OCI-LY7 (cell line): ENCODE results near the gene CYB5A. TPM values are rescaled to one million over a fixed set of nuclear protein-coding genes. Genes with fewer than 3 reads are reported as not detected.

Source experiments
- BruUV-seq: library from RNA; stranded (reverse); fragments of 400-500 nt; replicated peaks from 2 replicates; lab custom pipeline; 2021; lab: Mats Ljungman, UMichigan
- CTCF ChIA-PET: fragments of 300-600 bp; sonication (Branson Sonifier 250); formaldehyde crosslinking; loops from one replicate; lab custom pipeline; 2022; ENCODE audit warnings: antibody characterized with exemption; ENCODE audit not compliant: unreplicated experiment; lab: Charles Lee
- POLR2A ChIA-PET: fragments of 300-600 bp; sonication (Branson Sonifier 250); formaldehyde crosslinking; loops from one replicate; lab custom pipeline; 2022; ENCODE audit warnings: antibody characterized with exemption; lab: Charles Lee
- DNase-seq: peaks from one replicate; pipeline ENCODE4 v3.0.0-alpha.2; 2015; ENCODE audit warnings: low spot score
- H2AFZ ChIP-seq: fragments of 200-600 bp; sonication (generic), shearing (Covaris generic); 2 replicates; pipeline ENCODE4 v1.6.1; 2014; ENCODE audit warnings: mild to moderate bottlenecking, antibody characterized with exemption, low read length, moderate library complexity
- H3K27ac ChIP-seq: fragments of 200-600 bp; sonication (generic); 2 replicates; pipeline ENCODE4 v1.5.1; 2014; ENCODE audit warnings: mixed run types, low read depth, mild to moderate bottlenecking, moderate library complexity, low read length, inconsistent platforms; ENCODE audit not compliant: poor library complexity, severe bottlenecking
- H3K36me3 ChIP-seq: fragments of 200-600 bp; sonication (generic); 2 replicates; pipeline ENCODE4 v1.6.1; 2014; ENCODE audit warnings: mild to moderate bottlenecking, antibody characterized with exemption, low read length, moderate library complexity, mixed read lengths; ENCODE audit not compliant: insufficient read depth
- H3K4me1 ChIP-seq: fragments of 200-600 bp; sonication (generic); 2 replicates; pipeline ENCODE4 v1.5.1; 2014; ENCODE audit warnings: mild to moderate bottlenecking, low read length; ENCODE audit not compliant: insufficient read depth, poor library complexity, severe bottlenecking
- H3K4me2 ChIP-seq: fragments of 200-600 bp; sonication (generic); 2 replicates; pipeline ENCODE4 v1.6.1; 2014; ENCODE audit warnings: mild to moderate bottlenecking, low read length
- H3K4me3 ChIP-seq: fragments of 200-600 bp; sonication (generic); 2 replicates; pipeline ENCODE4 v1.5.1; 2014; ENCODE audit warnings: mild to moderate bottlenecking, low read depth, low read length; ENCODE audit not compliant: poor library complexity, severe bottlenecking
- H3K79me2 ChIP-seq: fragments of 200-600 bp; sonication (generic); 2 replicates; pipeline ENCODE4 v1.6.1; 2016; ENCODE audit warnings: low read depth, mild to moderate bottlenecking, low read length, moderate library complexity, mixed read lengths; ENCODE audit not compliant: insufficient read depth
- H3K9me2 ChIP-seq: fragments of 200-600 bp; sonication (generic); 2 replicates; pipeline ENCODE4 v1.6.1; 2016; ENCODE audit warnings: mild to moderate bottlenecking, low read length, mixed read lengths; ENCODE audit not compliant: insufficient read depth
- H3K9me3 ChIP-seq: fragments of 200-600 bp; sonication (generic); 2 replicates; pipeline ENCODE4 v1.6.1; 2014; ENCODE audit warnings: mild to moderate bottlenecking, mixed run types, low read length, mixed read lengths
- H4K20me1 ChIP-seq: fragments of 200-600 bp; sonication (generic); 2 replicates; pipeline ENCODE4 v1.6.1; 2014; ENCODE audit warnings: mild to moderate bottlenecking, antibody characterized with exemption, low read length, moderate library complexity, mixed read lengths; ENCODE audit not compliant: insufficient read depth
- EZH2phosphoT487 ChIP-seq: fragments of 200-600 bp; sonication (generic); IDR thresholded peaks from 2 replicates; pipeline ENCODE4 v1.6.1; 2018; ENCODE audit warnings: low read depth, borderline replicate concordance, mild to moderate bottlenecking, mixed run types, antibody characterized with exemption, low read length, moderate library complexity, mixed read lengths
- intact Hi-C: fragments of 100-400 bp; cut with micrococcal nuclease; formaldehyde crosslinking; loops from one replicate; pipeline ENCODE4 v1.10.0; 2022; ENCODE audit not compliant: unreplicated experiment
- total RNA-seq, 2 experiments: library from RNA; depleted of rRNA in 1 of 2; stranded (reverse); fragments of >200 nt in 1 of 2; shearing (Covaris generic) in 1 of 2; gene quantifications; 2 replicates each; pipeline ENCODE4 v1.2.3, GENCODE V29; 2014 to 2022
- TF ChIP-seq, protein P1 (sequence below): fragments of 200-600 bp; sonication (generic); conservative IDR thresholded peaks from 2 replicates; pipeline ENCODE4 v1.5.1; 2014; ENCODE audit warnings: mild to moderate bottlenecking, antibody characterized with exemption, low read length, moderate library complexity, mixed read lengths

CYB5A gene
- total RNA-seq, 2 experiments from 2014 or later, result not detected

DNA sequence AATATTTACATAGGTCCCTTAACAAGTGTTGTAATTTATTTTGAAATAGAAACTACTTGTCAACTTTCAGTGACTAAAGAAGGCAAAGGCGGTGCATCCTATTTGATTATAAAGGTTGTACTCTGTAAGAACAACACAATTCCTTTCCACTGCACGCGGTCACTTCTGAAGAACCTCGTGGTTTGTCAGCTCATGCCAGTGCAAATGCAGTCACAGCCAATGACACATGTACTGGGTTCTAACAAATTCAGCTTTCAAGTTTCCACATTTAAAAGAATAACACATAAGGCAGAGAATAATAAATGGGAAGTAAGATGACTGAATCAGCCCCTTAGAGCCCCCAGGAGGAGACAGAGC, 39.7 kb downstream of the CYB5A start:
- H3K36me3 ChIP-seq, result no peaks in the 10 kb centered on the region
- no TSS peak for BruUV-seq
- TF ChIP-seq, protein P1, sequence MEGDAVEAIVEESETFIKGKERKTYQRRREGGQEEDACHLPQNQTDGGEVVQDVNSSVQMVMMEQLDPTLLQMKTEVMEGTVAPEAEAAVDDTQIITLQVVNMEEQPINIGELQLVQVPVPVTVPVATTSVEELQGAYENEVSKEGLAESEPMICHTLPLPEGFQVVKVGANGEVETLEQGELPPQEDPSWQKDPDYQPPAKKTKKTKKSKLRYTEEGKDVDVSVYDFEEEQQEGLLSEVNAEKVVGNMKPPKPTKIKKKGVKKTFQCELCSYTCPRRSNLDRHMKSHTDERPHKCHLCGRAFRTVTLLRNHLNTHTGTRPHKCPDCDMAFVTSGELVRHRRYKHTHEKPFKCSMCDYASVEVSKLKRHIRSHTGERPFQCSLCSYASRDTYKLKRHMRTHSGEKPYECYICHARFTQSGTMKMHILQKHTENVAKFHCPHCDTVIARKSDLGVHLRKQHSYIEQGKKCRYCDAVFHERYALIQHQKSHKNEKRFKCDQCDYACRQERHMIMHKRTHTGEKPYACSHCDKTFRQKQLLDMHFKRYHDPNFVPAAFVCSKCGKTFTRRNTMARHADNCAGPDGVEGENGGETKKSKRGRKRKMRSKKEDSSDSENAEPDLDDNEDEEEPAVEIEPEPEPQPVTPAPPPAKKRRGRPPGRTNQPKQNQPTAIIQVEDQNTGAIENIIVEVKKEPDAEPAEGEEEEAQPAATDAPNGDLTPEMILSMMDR, result no peak
- no peaks in the 10 kb centered on the region for H4K20me1 ChIP-seq
- ChIA-PET POLR2A (interaction anchor here (0.7 kb wide), 1 partner anchor 18 kb away, joined by 3 read pairs; no protein-coding TSS in a partner anchor), CTCF (no interaction called here)
- no peaks in the 10 kb centered on the region for H3K9me2 ChIP-seq
- no peak overlapping the region for H3K4me2 ChIP-seq
- H3K79me2 ChIP-seq, result no peaks in the 10 kb centered on the region
- H3K4me1 ChIP-seq, result no peaks in the 10 kb centered on the region
- no peak overlapping the region for H2AFZ ChIP-seq
- no peak for DNase-seq
- intact Hi-C loops, result no loop called here
- no peaks in the 10 kb centered on the region for H3K9me3 ChIP-seq
- no peak overlapping the region for H3K27ac ChIP-seq
- H3K4me3 ChIP-seq, result no peak overlapping the region

DNA sequence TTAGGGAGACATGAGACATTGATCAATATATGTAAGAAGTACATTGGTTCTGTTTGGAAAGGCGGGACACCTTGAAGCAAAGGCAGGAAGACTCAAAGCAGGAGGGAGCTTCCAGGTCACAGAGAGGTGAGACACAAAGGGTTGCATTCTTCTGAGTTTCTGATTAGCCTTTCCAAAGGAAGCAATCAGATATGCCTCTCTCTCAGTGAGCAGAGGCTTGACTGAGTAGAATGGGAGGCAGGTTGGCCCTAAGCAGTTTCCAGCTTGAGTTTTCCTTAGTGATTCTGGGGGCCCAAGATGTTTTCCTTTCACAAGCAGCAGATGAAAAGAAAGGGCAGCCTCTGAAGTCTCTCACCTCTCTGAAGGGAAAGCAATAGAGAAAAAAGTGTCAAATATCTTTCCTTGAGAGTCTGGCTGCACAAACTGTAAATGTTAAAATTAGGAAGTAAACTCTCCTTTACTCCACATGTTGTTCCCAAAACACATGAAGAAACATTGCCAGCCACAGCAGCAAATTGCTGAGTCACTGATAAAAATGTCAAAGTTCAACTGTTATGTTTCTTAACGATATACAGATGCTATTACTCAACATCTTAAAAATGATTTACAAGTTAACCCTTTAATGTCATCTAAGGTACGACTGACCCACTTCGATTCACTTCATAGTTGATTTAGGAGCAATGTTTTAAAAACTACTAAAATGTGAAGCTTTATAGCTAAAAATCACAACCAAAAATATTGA, 40.3 kb downstream of the CYB5A start:
- Histone ChIP-seq H3K4me1 (no peaks in the 10 kb centered on the region), H3K36me3 (no peaks in the 10 kb centered on the region), H3K79me2 (no peaks in the 10 kb centered on the region), H3K4me3 (no peak overlapping the region), H2AFZ (no peak overlapping the region), H4K20me1 (no peaks in the 10 kb centered on the region), H3K9me2 (no peaks in the 10 kb centered on the region), H3K27ac (no peak overlapping the region), H3K9me3 (no peaks in the 10 kb centered on the region), H3K4me2 (no peak overlapping the region)
- TF ChIP-seq EZH2phosphoT487, result no peak
- TF ChIP-seq, protein P1, result no peak
- no peak for DNase-seq
- ChIA-PET POLR2A (no interaction called here), CTCF (no interaction called here)
- BruUV-seq, result no TSS peak
- intact Hi-C loops, result no loop called here

DNA sequence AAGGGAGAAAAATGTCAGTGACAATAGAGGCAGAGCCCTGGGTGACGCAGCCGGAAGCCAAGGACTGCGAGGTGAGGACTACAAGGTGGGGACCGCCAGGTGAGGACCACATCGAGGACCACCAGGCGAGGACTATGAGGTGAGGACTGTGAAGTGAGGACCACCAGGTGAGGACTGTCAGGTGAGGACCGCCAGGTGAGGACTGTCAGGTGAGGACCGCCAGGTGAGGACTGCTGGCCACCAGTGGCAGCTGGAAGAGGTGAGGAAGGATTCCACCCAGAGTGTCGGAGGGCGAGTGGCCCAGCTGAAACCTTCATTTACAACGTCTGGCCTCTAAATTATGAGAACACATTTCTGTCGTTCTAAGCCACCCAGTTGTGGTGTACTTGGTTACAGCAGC, 41.6 kb downstream of the CYB5A start:
- ChIA-PET POLR2A (no interaction called here), CTCF (no interaction called here)
- intact Hi-C loops, result no loop called here
- Histone ChIP-seq H3K27ac (no peak overlapping the region), H3K9me2 (no peaks in the 10 kb centered on the region), H3K36me3 (no peaks in the 10 kb centered on the region), H4K20me1 (no peaks in the 10 kb centered on the region), H3K9me3 (no peaks in the 10 kb centered on the region), H3K79me2 (no peaks in the 10 kb centered on the region), H3K4me1 (no peaks in the 10 kb centered on the region), H2AFZ (no peak overlapping the region), H3K4me2 (no peak overlapping the region), H3K4me3 (no peak overlapping the region)
- TF ChIP-seq, protein P1, result no peak
- TF ChIP-seq EZH2phosphoT487, result no peak
- no peak for DNase-seq
- BruUV-seq, result no TSS peak
